ENCODE data around the gene FAM180A. TPM values are rescaled to one million over a fixed set of nuclear protein-coding genes. Genes with fewer than 3 reads are reported as not detected.

The FAM180A gene
- polyA plus RNA-seq, 3 donors = not detected

DNA sequence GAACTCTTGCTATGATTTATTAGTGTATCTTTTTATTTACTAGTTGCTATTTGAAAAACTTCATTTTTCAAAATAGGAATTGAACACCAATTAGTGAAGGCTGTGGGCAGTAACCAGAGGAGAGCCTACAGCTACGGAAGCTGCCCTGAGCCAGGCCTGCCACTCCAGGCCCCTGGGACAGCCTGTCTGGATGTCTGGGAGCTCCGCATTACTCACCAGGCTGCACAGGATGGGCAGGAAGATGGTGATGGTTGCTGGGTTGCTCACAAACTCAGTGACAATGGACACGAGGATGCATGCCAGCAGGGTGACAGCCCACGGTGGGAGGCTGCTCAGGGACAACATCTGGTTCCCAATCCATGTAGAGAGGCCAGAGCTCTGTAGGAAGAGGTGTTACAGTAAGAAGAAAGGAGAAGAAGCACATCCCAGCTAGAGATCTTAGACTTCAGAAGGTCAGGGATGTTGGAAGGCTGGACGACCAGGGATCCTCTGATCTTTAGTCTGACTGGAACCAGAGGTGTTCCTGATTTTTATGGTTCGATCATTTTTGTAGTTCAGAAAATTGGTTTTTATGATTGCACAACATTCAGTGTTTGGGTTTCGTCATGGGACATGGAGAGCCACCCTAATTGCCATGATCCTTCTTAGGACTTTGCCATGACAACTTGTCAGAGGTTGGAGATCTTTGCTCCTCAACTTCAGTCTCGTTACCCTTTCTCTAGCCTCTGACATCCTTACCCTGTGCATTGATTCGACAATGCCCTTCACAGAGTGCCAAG, 63.1 kb downstream of the FAM180A start:
- no peak for DNase-seq (ENCODE audit: low read depth in 3 of 3, low spot score in 2 of 3)

DNA sequence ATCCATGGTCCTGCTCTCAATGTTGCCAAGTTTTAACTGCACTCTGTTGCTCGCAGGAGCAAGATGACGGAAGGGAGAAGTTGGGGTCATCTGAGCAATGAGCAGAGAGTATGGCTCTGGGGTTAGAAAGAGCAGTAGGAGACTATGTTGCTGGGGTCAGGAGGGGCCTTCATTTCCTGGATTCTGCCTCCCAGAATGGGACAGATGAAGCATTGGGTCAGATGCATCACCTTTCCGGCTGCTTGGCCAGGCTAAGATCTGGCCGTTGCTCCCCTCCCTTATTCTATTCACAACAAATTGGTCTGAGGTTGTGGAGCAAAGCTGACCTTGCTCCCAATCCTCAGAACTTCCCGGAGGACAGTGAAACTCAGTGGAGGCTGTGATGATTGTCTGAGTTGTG, 63.9 kb downstream of the FAM180A start:
- DNase-seq (ENCODE audit: low read depth in 3 of 3, low spot score in 2 of 3) = no peak

DNA sequence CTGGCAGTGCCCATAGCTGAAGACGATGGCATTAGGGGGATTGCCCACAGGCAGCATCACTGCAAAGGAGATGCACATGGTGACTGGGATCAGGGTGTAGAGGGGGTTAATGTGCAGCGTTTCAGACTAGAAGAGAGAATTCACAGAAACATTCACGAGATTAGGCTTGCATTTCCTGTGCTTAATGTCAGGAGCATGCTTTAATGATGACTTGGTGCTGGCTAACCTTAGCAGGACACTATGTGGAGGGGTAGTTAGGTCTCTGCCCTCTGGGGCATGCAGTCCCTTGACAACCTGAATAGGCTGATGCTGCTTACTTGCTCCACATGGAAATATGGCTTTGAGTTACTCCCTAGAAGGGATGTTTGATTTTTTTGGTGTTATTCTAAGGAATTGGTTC, 64.5 kb downstream of the FAM180A start:
- DNase-seq (ENCODE audit: low read depth in 3 of 3, low spot score in 2 of 3) = no peak

DNA sequence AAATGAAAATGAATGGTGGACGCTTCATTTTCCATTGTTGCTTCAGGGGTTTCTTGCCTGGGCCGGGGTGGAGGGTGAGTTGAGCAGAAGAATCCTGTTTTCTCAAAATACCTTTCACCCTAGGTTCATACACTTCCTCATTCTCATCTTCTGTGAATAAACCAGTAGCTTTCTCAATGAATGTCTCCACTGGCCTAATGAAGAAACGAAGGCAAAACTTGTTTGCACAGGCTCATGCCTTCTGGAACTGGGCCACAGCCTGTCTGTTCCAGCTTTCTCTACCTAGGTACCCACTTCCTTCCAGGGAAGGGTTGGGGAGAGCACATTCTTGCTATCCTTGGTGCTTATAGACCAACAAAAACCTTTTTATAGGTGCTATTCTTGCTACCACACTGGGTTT, 65.0 kb downstream of the FAM180A start:
- no peak for DNase-seq (ENCODE audit: low read depth in 3 of 3, low spot score in 2 of 3)

DNA sequence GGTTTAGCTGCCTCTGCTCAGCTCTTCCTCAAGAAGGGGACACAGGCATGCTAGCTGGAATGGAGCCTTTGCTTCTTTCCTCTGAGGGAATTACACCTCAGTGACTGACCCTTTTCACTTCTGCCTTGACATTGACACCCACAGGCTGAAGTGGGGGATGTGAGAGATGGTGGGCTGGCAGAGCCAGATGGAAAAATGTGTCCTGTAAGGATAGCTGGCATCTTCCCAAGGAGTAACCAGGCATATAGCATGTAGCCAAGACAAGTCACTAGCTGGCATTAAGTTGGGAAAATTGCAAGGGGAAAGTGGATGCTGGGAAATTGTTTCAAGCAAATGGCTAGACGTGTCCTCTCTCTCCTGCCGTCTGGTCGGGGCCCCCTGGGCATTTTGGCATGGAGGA, 66.4 kb downstream of the FAM180A start:
- no peak for DNase-seq (ENCODE audit: low read depth in 3 of 3, low spot score in 2 of 3)

DNA sequence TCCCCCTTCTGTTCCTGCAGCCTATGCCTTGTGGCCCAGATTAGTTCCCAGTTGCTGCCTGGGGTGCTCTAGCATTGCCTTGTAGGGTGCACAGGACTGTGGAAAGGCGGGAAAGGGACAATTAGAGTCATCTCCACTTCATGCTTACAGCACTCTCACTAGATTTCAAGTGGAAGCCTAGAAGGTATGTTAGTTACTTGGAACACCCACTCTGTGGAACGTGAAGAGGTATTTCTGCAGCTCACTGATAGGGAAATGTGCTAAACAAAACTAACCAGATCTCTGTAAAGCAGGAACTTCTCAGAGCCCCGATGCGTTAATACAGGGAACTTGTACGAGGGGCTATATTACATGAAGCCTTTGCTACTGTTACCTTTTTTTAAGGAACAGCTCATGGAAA, 66.9 kb downstream of the FAM180A start:
- no peak for DNase-seq (ENCODE audit: low read depth in 3 of 3, low spot score in 2 of 3)

Other genes starting within 250 kb of the FAM180A start
- gene CNOT4, start 238.7 kb downstream of the FAM180A start, polyA plus RNA-seq (ENCODE audit: insufficient read length in 3 of 3) = 10 to 100 TPM; 30.0 to 34.9 (median 33.9) TPM
- gene NUP205, start 190.9 kb downstream of the FAM180A start, polyA plus RNA-seq (ENCODE audit: insufficient read length in 3 of 3) = 10 to 100 TPM; 64.1 to 72.5 (median 72.0) TPM
- gene STMP1, start 86.3 kb downstream of the FAM180A start, polyA plus RNA-seq (ENCODE audit: insufficient read length in 3 of 3) = 10 to 100 TPM; 78.2 to 92.6 (median 89.5) TPM
- gene SLC13A4, start 20.6 kb downstream of the FAM180A start, polyA plus RNA-seq (ENCODE audit: insufficient read length in 3 of 3) = 1 to 10 TPM; 1.2 to 1.7 (median 1.4) TPM
- 100 to 1,000 TPM; 163 to 166 (median 165) TPM for gene MTPN, start 228.5 kb upstream of the FAM180A start, polyA plus RNA-seq (ENCODE audit: insufficient read length in 3 of 3)

All from right renal cortex interstitium (tissue), 3 donors.